GM12878 (cell line): ENCODE data around the gene DYNLT4. TPM values are rescaled to one million over a fixed set of nuclear protein-coding genes. Genes with fewer than 3 reads are reported as not detected.

Experiments
- CBX3 ChIP-seq: fragments of 200-600 bp; sonication (generic); IDR thresholded peaks from 2 replicates; pipeline ENCODE4 v1.6.1; 2016; ENCODE audit warnings: low read depth, borderline replicate concordance
- CREB1 ChIP-seq: IDR thresholded peaks from 2 replicates; pipeline ENCODE4 v1.6.1; 2012; ENCODE audit warnings: low read depth, mild to moderate bottlenecking, inconsistent platforms
- CREM ChIP-seq: IDR thresholded peaks from 2 replicates; pipeline ENCODE4 v1.6.1; 2014; ENCODE audit warnings: antibody characterized with exemption, low read depth
- CUX1 ChIP-seq: IDR thresholded peaks from 2 replicates; pipeline ENCODE4 v1.6.1; 2012; ENCODE audit warnings: improper control_type of control experiment, low read depth, low read length; ENCODE audit not compliant: insufficient replicate concordance
- EP300 ChIP-seq, 2 experiments: fragments of 150-350 bp in 1 of 2; IDR thresholded peaks; 2 replicates each; pipeline ENCODE4 v1.6.1; 2011 to 2012; ENCODE audit warnings: low read depth in 2 of 2, low read length in 2 of 2, borderline replicate concordance in 1 of 2, improper control_type of control experiment in 1 of 2, inconsistent platforms in 1 of 2; ENCODE audit not compliant: control insufficient read depth in 1 of 2
- ETV6 ChIP-seq, 2 experiments: fragments of 450-650 bp in 1 of 2; IDR thresholded peaks in 1 of 2; conservative IDR thresholded peaks in 1 of 2; 2 replicates each; pipeline ENCODE4 v1.6.1; 2014; ENCODE audit warnings: antibody characterized with exemption in 1 of 2, borderline replicate concordance in 1 of 2, low read depth in 1 of 2, mild to moderate bottlenecking in 1 of 2, moderate library complexity in 1 of 2
- GABPA ChIP-seq: IDR thresholded peaks from 2 replicates; pipeline ENCODE4 v1.6.1; 2014; ENCODE audit warnings: antibody characterized with exemption, low read depth, mild to moderate bottlenecking, inconsistent platforms
- HDGF ChIP-seq: fragments of 450-650 bp; IDR thresholded peaks from 2 replicates; pipeline ENCODE4 v1.6.1; 2016; ENCODE audit warnings: antibody characterized with exemption
- JUNB ChIP-seq: IDR thresholded peaks from 2 replicates; pipeline ENCODE4 v1.6.1; 2016; ENCODE audit warnings: antibody characterized with exemption, mild to moderate bottlenecking
- NFIC ChIP-seq: IDR thresholded peaks from 2 replicates; pipeline ENCODE4 v1.6.1; 2012; ENCODE audit warnings: low read depth, mild to moderate bottlenecking, inconsistent platforms, low read length, moderate library complexity
- PBX3 ChIP-seq: IDR thresholded peaks from 2 replicates; pipeline ENCODE4 v1.6.1; 2011; ENCODE audit warnings: mild to moderate bottlenecking, low read depth, low read length, moderate library complexity; ENCODE audit not compliant: insufficient replicate concordance
- RELA ChIP-seq: fragments of 450-650 bp; IDR thresholded peaks from 2 replicates; pipeline ENCODE4 v1.8.0; 2014; ENCODE audit warnings: borderline replicate concordance; ENCODE audit not compliant: partially characterized antibody
- SREBF1 ChIP-seq: IDR thresholded peaks from 2 replicates; pipeline ENCODE4 v1.6.1; 2012; ENCODE audit warnings: mild to moderate bottlenecking, low read length
- USF2 ChIP-seq: IDR thresholded peaks from 2 replicates; pipeline ENCODE4 v1.6.1; 2011; ENCODE audit warnings: low read depth, low read length, improper control_type of control experiment, borderline replicate concordance
- ZBED1 ChIP-seq: IDR thresholded peaks from 2 replicates; pipeline ENCODE4 v1.6.1; 2016; ENCODE audit warnings: borderline replicate concordance
- ZBTB40 ChIP-seq: fragments of 450-650 bp; IDR thresholded peaks from 2 replicates; pipeline ENCODE4 v1.6.1; 2016; ENCODE audit warnings: mild to moderate bottlenecking, moderate library complexity, borderline replicate concordance
- ZZZ3 ChIP-seq: IDR thresholded peaks from 2 replicates; pipeline ENCODE4 v1.6.1; 2011; ENCODE audit warnings: low read depth; ENCODE audit not compliant: control insufficient read depth, insufficient read length
- polyA plus RNA-seq, 11 experiments: library from polyadenylated mRNA; depleted of rRNA in 4 of 11; unstranded in 6 of 11; stranded (reverse) in 5 of 11; fragments of >200 nt; fragmentation: Nextera tagmentation in 4 of 11; fragmentation: Illumina TruSeq in 1 of 11; extraction: Ambion mirVana in 4 of 11; extraction: Trizol in 1 of 11; gene quantifications; 1 replicate in 1 of 11; 2 replicates in 10 of 11; pipeline versions ENCODE4 v1.2.1 to v1.2.3, GENCODE V29; 2011 to 2016; ENCODE audit warnings: inconsistent platforms in 2 of 11, missing spikeins in 2 of 11, low read depth in 1 of 11
- total RNA-seq, 4 experiments: library from RNA; depleted of rRNA in 3 of 4; stranded (reverse); fragments of >200 nt in 3 of 4; fragmentation: Illumina TruSeq in 1 of 4; extraction: Trizol in 1 of 4; gene quantifications; 2 replicates each; pipeline versions ENCODE4 v1.2.1 to v1.2.3, GENCODE V29; 2013 to 2021

Gene DYNLT4
- total and polyA plus RNA-seq, 10 of the 15 experiments (the other 5 are each of a cell fraction or from before 2014, with no cell fraction given), result 0.23 to 0.28 TPM; not detected in 8

- no peak for TF ChIP-seq CUX1
- peak; percentile 100 for TF ChIP-seq CREM
- no peak for TF ChIP-seq CBX3
- peak; percentile 77 for TF ChIP-seq HDGF
- TF ChIP-seq GABPA, result no peak
- TF ChIP-seq SREBF1, result no peak
- TF ChIP-seq ZBED1, result peak; percentile 90
- TF ChIP-seq NFIC, result peak; percentile 47; the same call in 1 of the 2 replicates
- TF ChIP-seq CREB1, result peak; percentile 100
- TF ChIP-seq USF2, result no peak
- TF ChIP-seq EP300 (IDR thresholded peaks at IDR 0.05; ENCODE audit: borderline replicate concordance in 1 of 2, control insufficient read depth in 1 of 2, low read depth in 2 of 2, low read length in 2 of 2), result no peak
- no peak for TF ChIP-seq ETV6 (conservative IDR thresholded peaks at IDR 0.05 in 1 of 2, IDR thresholded peaks at IDR 0.05 in 1 of 2; ENCODE audit: borderline replicate concordance in 1 of 2, low read depth in 1 of 2)
- no peak for TF ChIP-seq RELA
- peak; percentile 33; the same call in 1 of the 2 replicates for TF ChIP-seq ZBTB40
- no peak for TF ChIP-seq ZZZ3
- no peak for TF ChIP-seq PBX3
- TF ChIP-seq JUNB, result 0 out of 2 replicates have a peak, but pooled peaks have one; percentile 3
Measured at GRCh38 chr1:44775078-44775929, 31.8 kb downstream of the DYNLT4 start, which contains the start of gene RPS8 (continued).
